H1 (cell line): ENCODE results near the gene ACE. TPM values are rescaled to one million over a fixed set of nuclear protein-coding genes. Genes with fewer than 3 reads are reported as not detected.

Experiments
- CTCF ChIA-PET: fragments of 300-600 bp; sonication (Branson Sonifier 250); formaldehyde crosslinking; loops from one replicate; lab custom pipeline; 2021; ENCODE audit not compliant: partially characterized antibody; lab: Charles Lee
- POLR2A ChIA-PET: fragments of 300-600 bp; sonication (Branson Sonifier 250); formaldehyde crosslinking; loops from one replicate; lab custom pipeline; 2021; ENCODE audit warnings: inconsistent platforms; ENCODE audit not compliant: partially characterized antibody; lab: Charles Lee
- DNase-seq, 2 experiments: peaks; one replicate each; pipeline versions ENCODE4 v3.0.0 to v3.0.0-alpha.2; 2010 to 2022; ENCODE audit warnings: low spot score in 2 of 2, low read depth in 1 of 2, mixed read lengths in 1 of 2
- FAIRE-seq: peaks from 2 replicates; lab custom pipeline; 2011; peaks lifted over from hg19 to GRCh38; lab: Jason Lieb, UNC
- H2AFZ ChIP-seq: 2 replicates; pipeline ENCODE4 v1.8.1; 2012; ENCODE audit warnings: low read length, inconsistent platforms
- H2AK5ac ChIP-seq: 2 replicates; pipeline ENCODE4 v1.6.1; 2013; ENCODE audit warnings: low read depth, low read length
- H2BK120ac ChIP-seq: replicated peaks from 2 replicates; pipeline ENCODE3; 2013; ENCODE audit warnings: low read depth, low read length, inconsistent platforms
- H2BK12ac ChIP-seq: 2 replicates; pipeline ENCODE4 v1.6.1; 2013; ENCODE audit warnings: low read depth, low read length
- H2BK15ac ChIP-seq: 2 replicates; pipeline ENCODE4 v1.6.1; 2013; ENCODE audit warnings: low read length
- H2BK20ac ChIP-seq: 2 replicates; pipeline ENCODE4 v1.6.1; 2013; ENCODE audit warnings: low read length
- H2BK5ac ChIP-seq: 2 replicates; pipeline ENCODE4 v1.6.1; 2013; ENCODE audit warnings: low read depth, low read length
- H3K14ac ChIP-seq: 2 replicates; pipeline ENCODE4 v1.6.1; 2013; ENCODE audit warnings: inconsistent platforms; ENCODE audit not compliant: insufficient read length
- H3K18ac ChIP-seq: 2 replicates; pipeline ENCODE4 v1.6.1; 2013; ENCODE audit warnings: low read length; ENCODE audit errors: extremely low read depth
- H3K23ac ChIP-seq: 2 replicates; pipeline ENCODE4 v1.6.1; 2013; ENCODE audit warnings: inconsistent platforms; ENCODE audit not compliant: insufficient read length
- H3K23me2 ChIP-seq: 2 replicates; pipeline ENCODE4 v1.6.1; 2013; ENCODE audit warnings: low read depth, low read length
- H3K27ac ChIP-seq: 2 replicates; pipeline ENCODE4 v1.6.1; 2011; ENCODE audit warnings: low read depth, low read length, inconsistent platforms
- H3K27me3 ChIP-seq, 4 experiments: replicated peaks in 1 of 4; 1 replicate in 1 of 4; 2 replicates in 3 of 4; pipeline versions ENCODE4 v1.6.1 to v1.8.1; 2011 to 2013; ENCODE audit warnings: low read length in 3 of 4, mild to moderate bottlenecking in 3 of 4, inconsistent platforms in 2 of 4, mixed read lengths in 2 of 4, moderate library complexity in 1 of 4; ENCODE audit not compliant: control insufficient read depth in 3 of 4, insufficient read depth in 3 of 4; ENCODE audit errors: extremely low read depth in 1 of 4
- H3K36me3 ChIP-seq, 4 experiments: 2 replicates each; pipeline versions ENCODE4 v1.6.1 to v1.8.1; 2011 to 2013; ENCODE audit warnings: mild to moderate bottlenecking in 4 of 4, low read length in 3 of 4, moderate library complexity in 2 of 4, control low read depth in 1 of 4, inconsistent platforms in 1 of 4; ENCODE audit not compliant: insufficient read depth in 4 of 4, control insufficient read depth in 2 of 4
- H3K4ac ChIP-seq: replicated peaks from 2 replicates; pipeline ENCODE3; 2013; ENCODE audit warnings: low read length, low read depth, mixed read lengths, inconsistent platforms; ENCODE audit not compliant: insufficient read length
- H3K4me1 ChIP-seq, 4 experiments: replicated peaks in 1 of 4; 1 replicate in 1 of 4; 2 replicates in 3 of 4; pipeline versions ENCODE4 v1.6.1 to v1.8.1; 2011 to 2013; ENCODE audit warnings: low read length in 3 of 4, inconsistent platforms in 2 of 4, mixed read lengths in 1 of 4; ENCODE audit not compliant: insufficient read depth in 4 of 4, control insufficient read depth in 3 of 4
- H3K4me2 ChIP-seq, 2 experiments: 2 replicates each; pipeline versions ENCODE4 v1.6.1 to v1.8.1; 2011 to 2013; ENCODE audit warnings: low read depth in 2 of 2, low read length in 2 of 2, control low read depth in 1 of 2, inconsistent platforms in 1 of 2, mild to moderate bottlenecking in 1 of 2; ENCODE audit not compliant: insufficient read depth in 1 of 2
- H3K4me3 ChIP-seq, 4 experiments: fragments of 200-600, 300-600 bp in 1 of 4; sonication (generic), shearing (Covaris generic), sonication (Bioruptor Twin) in 1 of 4; 2 replicates each; pipeline versions ENCODE4 v1.5.1 to v1.8.1; 2011 to 2016; ENCODE audit warnings: low read length in 4 of 4, low read depth in 3 of 4, control low read depth in 2 of 4, inconsistent platforms in 2 of 4, mild to moderate bottlenecking in 2 of 4, mixed read lengths in 1 of 4, moderate library complexity in 1 of 4; ENCODE audit not compliant: insufficient read depth in 2 of 4; ENCODE audit errors: extremely low read depth in 1 of 4
- H3K56ac ChIP-seq: replicated peaks from 2 replicates; pipeline ENCODE3; 2013; ENCODE audit warnings: low read depth, mild to moderate bottlenecking, mixed read lengths, low read length, inconsistent platforms; ENCODE audit not compliant: insufficient read length
- H3K79me1 ChIP-seq: 2 replicates; pipeline ENCODE4 v1.6.1; 2013; ENCODE audit warnings: low read depth, low read length, control low read depth
- H3K79me2 ChIP-seq, 2 experiments: 2 replicates each; pipeline versions ENCODE4 v1.6.1 to v1.8.1; 2012 to 2013; ENCODE audit warnings: low read length in 2 of 2, mild to moderate bottlenecking in 2 of 2, inconsistent platforms in 1 of 2; ENCODE audit not compliant: insufficient read depth in 2 of 2, control insufficient read depth in 1 of 2
- H3K9ac ChIP-seq, 4 experiments: replicated peaks in 1 of 4; 1 replicate in 1 of 4; 2 replicates in 3 of 4; pipeline versions ENCODE4 v1.6.1 to v1.8.1; 2011 to 2013; ENCODE audit warnings: low read depth in 3 of 4, low read length in 3 of 4, control low read depth in 2 of 4, mild to moderate bottlenecking in 2 of 4, moderate library complexity in 2 of 4, inconsistent platforms in 1 of 4; ENCODE audit errors: extremely low read depth in 1 of 4
- H3K9me3 ChIP-seq, 2 experiments: 2 replicates each; pipeline versions ENCODE4 v1.6.1 to v1.8.1; 2012 to 2013; ENCODE audit warnings: mild to moderate bottlenecking in 2 of 2, moderate library complexity in 2 of 2, control low read depth in 1 of 2, inconsistent platforms in 1 of 2, low read depth in 1 of 2, low read length in 1 of 2, mixed read lengths in 1 of 2; ENCODE audit not compliant: insufficient read depth in 2 of 2
- H4K20me1 ChIP-seq, 2 experiments: replicated peaks in 1 of 2; 2 replicates each; pipeline versions ENCODE3 to v1.8.1; 2011 to 2013; ENCODE audit warnings: inconsistent platforms in 2 of 2, low read length in 2 of 2, mild to moderate bottlenecking in 1 of 2; ENCODE audit not compliant: insufficient read depth in 2 of 2, control insufficient read depth in 1 of 2
- H4K5ac ChIP-seq: 2 replicates; pipeline ENCODE4 v1.6.1; 2013; ENCODE audit warnings: low read length, low read depth, mixed read lengths, inconsistent platforms; ENCODE audit not compliant: insufficient read length
- H4K8ac ChIP-seq: 2 replicates; pipeline ENCODE4 v1.8.0; 2013; ENCODE audit warnings: mild to moderate bottlenecking, moderate library complexity, low read length, inconsistent platforms; ENCODE audit not compliant: insufficient read depth; ENCODE audit errors: extremely low read depth
- H4K91ac ChIP-seq: replicated peaks from 2 replicates; pipeline ENCODE3; 2013; ENCODE audit warnings: low read length, mixed read lengths, inconsistent platforms; ENCODE audit not compliant: insufficient read length
- BACH1 ChIP-seq: IDR thresholded peaks from 2 replicates; pipeline ENCODE4 v1.6.1; 2012; ENCODE audit warnings: low read length, improper control_type of control experiment
- BRCA1 ChIP-seq: IDR thresholded peaks from 2 replicates; pipeline ENCODE4 v1.6.1; 2012; ENCODE audit warnings: low read depth, low read length, improper control_type of control experiment
- CBX5 ChIP-seq: fragments of 300-800, 300-1000 bp; sonication (generic); IDR thresholded peaks from 2 replicates; pipeline ENCODE4 v1.7.1; 2016; ENCODE audit warnings: antibody characterized with exemption, low read length, low read depth
- CHD1 ChIP-seq: IDR thresholded peaks from 2 replicates; pipeline ENCODE4 v1.6.1; 2012; ENCODE audit warnings: low read depth, low read length, improper control_type of control experiment
- CREB1 ChIP-seq: IDR thresholded peaks from 2 replicates; pipeline ENCODE4 v1.6.1; 2012; ENCODE audit warnings: inconsistent platforms
- CTBP2 ChIP-seq: IDR thresholded peaks from 2 replicates; pipeline ENCODE4 v1.7.0; 2011; ENCODE audit warnings: borderline replicate concordance, mild to moderate bottlenecking, moderate library complexity, mixed read lengths, low read length; ENCODE audit not compliant: insufficient read depth, insufficient read length
- EGR1 ChIP-seq: IDR thresholded peaks from 2 replicates; pipeline ENCODE4 v1.6.1; 2011; ENCODE audit warnings: low read depth, low read length, borderline replicate concordance
- NRF1 ChIP-seq: IDR thresholded peaks from 2 replicates; pipeline ENCODE4 v1.6.1; 2011; ENCODE audit warnings: mild to moderate bottlenecking, low read depth, low read length, improper control_type of control experiment
- ZNF274 ChIP-seq: IDR thresholded peaks from 2 replicates; pipeline ENCODE4 v1.7.0; 2012; ENCODE audit warnings: low read length, borderline replicate concordance; ENCODE audit errors: extremely low read depth
- WGBS, 2 experiments: shearing (Covaris generic) in 1 of 2; methylation state at CpG; one replicate each; pipeline versions ENCODE4 v1.1.6 to v1.1.7; 2013 to 2015; ENCODE audit warnings: low lambda C conversion rate in 2 of 2, mixed read lengths in 2 of 2, inconsistent platforms in 1 of 2, low coverage in 1 of 2, missing lambda C conversion rate in 1 of 2; ENCODE audit not compliant: insufficient replicate concordance in 2 of 2, insufficient coverage in 1 of 2, insufficient read length in 1 of 2; ENCODE audit errors: extremely low coverage in 1 of 2, missing lambda C conversion rate in 1 of 2; 5-methylcytosine and 5-hydroxymethylcytosine counted together
- polyA plus RNA-seq, 7 experiments: library from polyadenylated mRNA; depleted of rRNA in 3 of 7; stranded (reverse) in 5 of 7; unstranded in 2 of 7; fragments of >200 nt in 5 of 7; fragments of 200-250 nt in 2 of 7; gene quantifications; 1 replicate in 5 of 7; 2 replicates in 1 of 7; 4 replicates in 1 of 7; pipeline versions ENCODE4 v1.2.1 to v1.2.3, GENCODE V29; 2011 to 2013; ENCODE audit warnings: missing spikeins in 2 of 7, mixed read lengths in 2 of 7
- total RNA-seq: library from RNA; stranded (reverse); fragmentation: NEBNext Ultra II Directional; extraction: Animal tissue kit (Norgen Biotek cat#: 25700); gene quantifications from 2 replicates; pipeline ENCODE4 v1.2.1, GENCODE V29; 2021
- TF ChIP-seq, protein P1 (sequence below), 3 experiments: IDR thresholded peaks; 1 replicate in 2 of 3; 2 replicates in 1 of 3; pipeline versions ENCODE4 v1.5.1 to v1.6.1; 2011; ENCODE audit warnings: low read length in 3 of 3, mild to moderate bottlenecking in 3 of 3, inconsistent platforms in 2 of 3, low read depth in 1 of 3, moderate library complexity in 1 of 3; ENCODE audit not compliant: insufficient read depth in 1 of 3; ENCODE audit errors: control extremely low read depth in 1 of 3
- TF ChIP-seq, protein P2 (sequence below): IDR thresholded peaks from 2 replicates; pipeline ENCODE4 v1.6.1; 2011; ENCODE audit warnings: low read depth, mild to moderate bottlenecking, low read length; ENCODE audit not compliant: insufficient read depth

The ACE gene
- total and polyA plus RNA-seq, 2 of the 8 experiments (the other 6 are each of a cell fraction or from before 2014, with no cell fraction given), result 2.5 to 5.5 TPM

DNA sequence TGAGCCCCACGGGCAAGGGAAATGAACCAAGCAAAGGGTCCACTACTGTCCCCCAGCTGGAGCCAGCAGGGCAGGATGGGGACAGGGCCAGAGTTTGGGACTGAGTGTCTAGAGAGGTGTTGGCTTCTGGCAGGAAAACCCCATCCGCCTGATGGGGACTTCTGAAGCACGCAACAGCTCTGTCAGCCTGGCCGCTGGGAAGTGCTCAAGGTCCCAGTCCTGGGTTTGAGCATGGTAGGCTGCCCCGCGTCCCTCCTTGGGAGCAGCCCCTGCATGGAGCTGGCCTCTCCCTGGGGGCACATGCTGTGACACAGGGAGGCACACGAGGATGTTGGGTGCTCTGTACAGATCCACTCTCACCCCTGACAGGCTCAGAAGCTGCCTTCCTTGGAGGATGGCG, 14.6 kb downstream of the ACE start:
- Histone ChIP-seq H3K56ac (no peak overlapping the region), H3K4me1 (peaks cover 0 to 3% (median 0%) of the 10 kb centered on the region in 4 experiments; a peak in 1 of 7 replicates), H3K4me3 (no peak overlapping the region), H3K79me2 (no peaks in the 10 kb centered on the region), H2AK5ac (no peak overlapping the region), H2BK20ac (no peak overlapping the region), H4K20me1 (peaks cover 0 to 2% of the 10 kb centered on the region in 2 experiments), H2BK120ac (no peak overlapping the region), H3K27me3 (peaks cover 0 to 4% (median 0%) of the 10 kb centered on the region in 4 experiments; a peak in 1 of 7 replicates), H3K79me1 (no peaks in the 10 kb centered on the region), H3K4ac (no peak overlapping the region), H3K14ac (no peak overlapping the region), H4K5ac (no peak overlapping the region), H2BK15ac (no peak overlapping the region), H3K27ac (no peak overlapping the region), H3K9ac (no peak overlapping the region), H3K4me2 (no peak overlapping the region), H2AFZ (no peak overlapping the region), H4K8ac (no peak overlapping the region; the same call in 1 of the 2 replicates), H3K23ac (no peak overlapping the region), H4K91ac (no peak overlapping the region), H3K23me2 (no peaks in the 10 kb centered on the region), H2BK5ac (no peak overlapping the region), H3K18ac (no peak overlapping the region), H2BK12ac (no peak overlapping the region), H3K36me3 (no peaks in the 10 kb centered on the region), H3K9me3 (no peaks in the 10 kb centered on the region)
- DNase-seq (no peak), FAIRE-seq (no peak)
- WGBS, 2 experiments, result 85% methylated on average over 7 of the region's 8 CpGs; no CpG with 5 or more reads in 1 of the 2 experiments
- ChIA-PET POLR2A (interaction anchor here (1.6 kb wide), 1 partner anchor 58 kb away, joined by 3 read pairs; the partner anchor contains the start of gene DCAF7), CTCF (interaction anchor here (1.2 to 7.2 kb wide), 3 partner anchors 12 to 56 kb away, joined by 3 to 66 read pairs (median 5); partner anchors contain the start of gene ACE)
- TF ChIP-seq CBX5, result no peak
- TF ChIP-seq ZNF274, result no peak
- TF ChIP-seq NRF1, result no peak
- no peak for TF ChIP-seq BACH1
- no peak for TF ChIP-seq BRCA1
- TF ChIP-seq CHD1, result no peak
- no peak for TF ChIP-seq EGR1
- TF ChIP-seq CREB1, result no peak
- TF ChIP-seq CTBP2, result no peak
- TF ChIP-seq, protein P1, sequence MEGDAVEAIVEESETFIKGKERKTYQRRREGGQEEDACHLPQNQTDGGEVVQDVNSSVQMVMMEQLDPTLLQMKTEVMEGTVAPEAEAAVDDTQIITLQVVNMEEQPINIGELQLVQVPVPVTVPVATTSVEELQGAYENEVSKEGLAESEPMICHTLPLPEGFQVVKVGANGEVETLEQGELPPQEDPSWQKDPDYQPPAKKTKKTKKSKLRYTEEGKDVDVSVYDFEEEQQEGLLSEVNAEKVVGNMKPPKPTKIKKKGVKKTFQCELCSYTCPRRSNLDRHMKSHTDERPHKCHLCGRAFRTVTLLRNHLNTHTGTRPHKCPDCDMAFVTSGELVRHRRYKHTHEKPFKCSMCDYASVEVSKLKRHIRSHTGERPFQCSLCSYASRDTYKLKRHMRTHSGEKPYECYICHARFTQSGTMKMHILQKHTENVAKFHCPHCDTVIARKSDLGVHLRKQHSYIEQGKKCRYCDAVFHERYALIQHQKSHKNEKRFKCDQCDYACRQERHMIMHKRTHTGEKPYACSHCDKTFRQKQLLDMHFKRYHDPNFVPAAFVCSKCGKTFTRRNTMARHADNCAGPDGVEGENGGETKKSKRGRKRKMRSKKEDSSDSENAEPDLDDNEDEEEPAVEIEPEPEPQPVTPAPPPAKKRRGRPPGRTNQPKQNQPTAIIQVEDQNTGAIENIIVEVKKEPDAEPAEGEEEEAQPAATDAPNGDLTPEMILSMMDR (IDR thresholded peaks at IDR 0.05; ENCODE audit: control extremely low read depth in 1 of 3, insufficient read depth in 1 of 3, low read depth in 1 of 3, low read length in 3 of 3), result no peak
- TF ChIP-seq, protein P2, sequence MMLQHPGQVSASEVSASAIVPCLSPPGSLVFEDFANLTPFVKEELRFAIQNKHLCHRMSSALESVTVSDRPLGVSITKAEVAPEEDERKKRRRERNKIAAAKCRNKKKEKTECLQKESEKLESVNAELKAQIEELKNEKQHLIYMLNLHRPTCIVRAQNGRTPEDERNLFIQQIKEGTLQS, result no peak
